Right lung (tissue), 5 donors: ENCODE data around the gene ZAR1L. TPM values are rescaled to one million over a fixed set of nuclear protein-coding genes. Genes with fewer than 3 reads are reported as not detected.

Experiments used
- DNase-seq, 2 donors: peaks; one replicate each; pipeline ENCODE4 v3.0.0-alpha.2; 2013
- polyA plus RNA-seq, 5 donors: library from polyadenylated mRNA; unstranded; fragments of 120-200 nt; gene quantifications; one replicate each; pipeline versions ENCODE4 v1.2.1 to v1.2.3, GENCODE V29; 2013; ENCODE audit warnings: inconsistent platforms in 1 of 5, low replicate concordance in 1 of 5; ENCODE audit not compliant: insufficient read length in 5 of 5, insufficient read depth in 1 of 5

ZAR1L gene
- polyA plus RNA-seq, 5 donors, result not detected

GRCh38 chr13:32256243-32256642 lies 58.9 kb downstream of the ZAR1L start:
- DNase-seq, result no peak

- DNase-seq, result no peak
Observed at GRCh38 chr13:32255724-32256109, 59.4 kb downstream of the ZAR1L start.

GRCh38 chr13:32254916-32255723 lies 60.0 kb downstream of the ZAR1L start:
- DNase-seq, result no peak

GRCh38 chr13:32254416-32254815 lies 60.7 kb downstream of the ZAR1L start:
- DNase-seq, result no peak

GRCh38 chr13:32253911-32254399 lies 61.2 kb downstream of the ZAR1L start:
- no peak for DNase-seq

Other genes with a start within 250 kb of the ZAR1L start
- gene BRCA2, start 145 bp upstream of the ZAR1L start, polyA plus RNA-seq, result 10 to 100 TPM in 2 of 5 donors, 1 to 10 TPM in 3; 6.5 to 13.5 (median 9.3) TPM
- gene N4BP2L1, start 112.8 kb upstream of the ZAR1L start, polyA plus RNA-seq, result 10 to 100 TPM; 23.4 to 51.4 (median 40.4) TPM
- gene N4BP2L2, start 223.4 kb upstream of the ZAR1L start, polyA plus RNA-seq, result 100 to 1,000 TPM; 142 to 294 (median 256) TPM